Ishikawa (cell line): ENCODE data around the gene ARHGAP22.

Experiments
- TAF1 ChIP-seq: IDR thresholded peaks from 2 replicates; pipeline ENCODE4 v1.6.1; 2012; ENCODE audit warnings: low read depth, mild to moderate bottlenecking
- YY1 ChIP-seq: IDR thresholded peaks from 2 replicates; pipeline ENCODE4 v1.6.1; 2012; ENCODE audit warnings: low read depth

GRCh38 chr10:48472501-48473069 is 132.3 kb downstream of the ARHGAP22 start:
- TF ChIP-seq YY1 (no peak), TAF1 (no peak)
